Panc1 (cell line): ENCODE measurements around the gene HES2. TPM values are rescaled to one million over a fixed set of nuclear protein-coding genes. Genes with fewer than 3 reads are reported as not detected.
A peak's percentile ranks its signal among the peaks of the same experiment; 100 is the strongest.

Experiments
- ATAC-seq: fragments of 200-7000 bp; cut with Tn5 transposase; 2 replicates; pipeline ENCODE4 v1.9.1; 2020; ENCODE audit warnings: mild to moderate bottlenecking, moderate library complexity
- BruUV-seq: library from RNA; stranded (reverse); fragments of 400-500 nt; replicated peaks from 2 replicates; lab custom pipeline; 2021; lab: Mats Ljungman, UMichigan
- CTCF ChIA-PET: fragments of 300-600 bp; sonication (Branson Sonifier 250); formaldehyde crosslinking; loops from one replicate; lab custom pipeline; 2022; ENCODE audit warnings: antibody characterized with exemption; lab: Charles Lee
- POLR2A ChIA-PET: fragments of 300-600 bp; sonication (Branson Sonifier 250); formaldehyde crosslinking; loops from one replicate; lab custom pipeline; 2022; ENCODE audit warnings: antibody characterized with exemption; lab: Charles Lee
- DNase-seq: peaks from one replicate; pipeline ENCODE4 v3.0.0-alpha.2; 2010; ENCODE audit warnings: low read depth, low spot score
- H3K27ac ChIP-seq: 2 replicates; pipeline ENCODE4 v1.5.1; 2011; ENCODE audit warnings: mild to moderate bottlenecking, low read length, inconsistent platforms
- H3K27me3 ChIP-seq: fragments of 200-500 bp; sonication (Bioruptor generic); 2 replicates; pipeline ENCODE4 v1.6.0; 2014; ENCODE audit warnings: low read length, inconsistent platforms; ENCODE audit not compliant: control insufficient read depth, insufficient read depth
- H3K36me3 ChIP-seq: fragments of 200-500 bp; sonication (Bioruptor generic); 2 replicates; pipeline ENCODE4 v1.5.1; 2014; ENCODE audit warnings: inconsistent platforms, mild to moderate bottlenecking, low read length, moderate library complexity; ENCODE audit not compliant: control insufficient read depth, insufficient read depth
- H3K4me1 ChIP-seq: 2 replicates; pipeline ENCODE4 v1.5.1; 2011; ENCODE audit warnings: inconsistent platforms, mild to moderate bottlenecking, low read length, moderate library complexity; ENCODE audit not compliant: control insufficient read depth, insufficient read depth
- H3K4me3 ChIP-seq, 2 experiments: 2 replicates each; pipeline ENCODE4 v1.5.1; 2011 to 2012; ENCODE audit warnings: low read depth in 2 of 2, low read length in 2 of 2, mild to moderate bottlenecking in 2 of 2, inconsistent platforms in 1 of 2, moderate library complexity in 1 of 2
- H3K9me3 ChIP-seq: fragments of 200-500 bp; sonication (Bioruptor generic); 2 replicates; pipeline ENCODE4 v1.5.1; 2014; ENCODE audit warnings: low read depth, mild to moderate bottlenecking, inconsistent platforms, low read length, moderate library complexity; ENCODE audit not compliant: control insufficient read depth, insufficient read depth
- POLR2AphosphoS5 ChIP-seq: IDR thresholded peaks from 2 replicates; pipeline ENCODE4 v1.6.1; 2012; ENCODE audit warnings: mild to moderate bottlenecking, low read depth, low read length, moderate library complexity
- SIN3A ChIP-seq: IDR thresholded peaks from 2 replicates; pipeline ENCODE4 v1.6.1; 2012; ENCODE audit warnings: low read depth, mild to moderate bottlenecking, low read length, moderate library complexity, borderline replicate concordance; ENCODE audit not compliant: insufficient read depth
- TCF7L2 ChIP-seq: IDR thresholded peaks from 2 replicates; pipeline ENCODE4 v1.6.1; 2011; ENCODE audit warnings: mild to moderate bottlenecking, low read depth, low read length, inconsistent platforms
- in situ Hi-C: cut with HindIII; loops from 2 replicates; pipeline ENCODE4 v1.10.0; 2016; ENCODE audit warnings: low sequenced_read_pairs, low pct_unique_long_range_greater_than_20kb
- intact Hi-C: fragments of 100-400 bp; cut with micrococcal nuclease; formaldehyde crosslinking; loops from one replicate; pipeline ENCODE4 v1.10.0; 2022; ENCODE audit not compliant: unreplicated experiment
- total RNA-seq: library from RNA; stranded (reverse); gene quantifications from one replicate; pipeline ENCODE4 v1.2.1, GENCODE V29; 2021; ENCODE audit not compliant: unreplicated experiment
- TF ChIP-seq, protein P1 (sequence below): fragments of 450-650 bp; IDR thresholded peaks from 2 replicates; pipeline ENCODE4 v1.5.1; 2017; ENCODE audit warnings: mild to moderate bottlenecking
- TF ChIP-seq, protein P2 (sequence below), 2 experiments: IDR thresholded peaks; 2 replicates each; pipeline ENCODE4 v1.6.1; 2011 to 2012; ENCODE audit warnings: low read depth in 2 of 2, control low read depth in 1 of 2, low read length in 1 of 2, mild to moderate bottlenecking in 1 of 2, moderate library complexity in 1 of 2; ENCODE audit not compliant: insufficient read depth in 1 of 2

HES2 gene
- total RNA-seq, 1 experiment from 2014 or later, result 11.1 TPM

DNA sequence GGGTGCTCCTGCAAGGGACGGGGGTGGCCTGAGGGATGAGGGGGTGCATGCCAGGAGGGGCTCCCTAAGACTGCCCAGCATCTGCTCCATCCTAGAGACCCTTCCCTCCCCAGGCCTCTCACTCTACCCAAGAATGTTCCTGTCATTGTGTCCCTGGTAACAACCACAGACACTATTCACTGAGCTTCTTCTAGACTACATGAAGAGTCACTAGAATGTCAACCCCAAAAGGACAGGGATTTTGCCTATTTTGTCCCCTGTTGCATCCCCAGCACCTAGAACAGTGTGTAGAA lies 43.3 kb upstream of the HES2 start:
- POLR2A ChIA-PET, result interaction anchor here (0.6 kb wide), 1 partner anchor 9 kb away, joined by 3 read pairs; no protein-coding TSS in a partner anchor
- TF ChIP-seq POLR2AphosphoS5 (no peak), TCF7L2 (no peak)
- TF ChIP-seq, protein P1, sequence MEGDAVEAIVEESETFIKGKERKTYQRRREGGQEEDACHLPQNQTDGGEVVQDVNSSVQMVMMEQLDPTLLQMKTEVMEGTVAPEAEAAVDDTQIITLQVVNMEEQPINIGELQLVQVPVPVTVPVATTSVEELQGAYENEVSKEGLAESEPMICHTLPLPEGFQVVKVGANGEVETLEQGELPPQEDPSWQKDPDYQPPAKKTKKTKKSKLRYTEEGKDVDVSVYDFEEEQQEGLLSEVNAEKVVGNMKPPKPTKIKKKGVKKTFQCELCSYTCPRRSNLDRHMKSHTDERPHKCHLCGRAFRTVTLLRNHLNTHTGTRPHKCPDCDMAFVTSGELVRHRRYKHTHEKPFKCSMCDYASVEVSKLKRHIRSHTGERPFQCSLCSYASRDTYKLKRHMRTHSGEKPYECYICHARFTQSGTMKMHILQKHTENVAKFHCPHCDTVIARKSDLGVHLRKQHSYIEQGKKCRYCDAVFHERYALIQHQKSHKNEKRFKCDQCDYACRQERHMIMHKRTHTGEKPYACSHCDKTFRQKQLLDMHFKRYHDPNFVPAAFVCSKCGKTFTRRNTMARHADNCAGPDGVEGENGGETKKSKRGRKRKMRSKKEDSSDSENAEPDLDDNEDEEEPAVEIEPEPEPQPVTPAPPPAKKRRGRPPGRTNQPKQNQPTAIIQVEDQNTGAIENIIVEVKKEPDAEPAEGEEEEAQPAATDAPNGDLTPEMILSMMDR, result no peak
- no peak overlapping the region for H3K4me3 ChIP-seq
- H3K9me3 ChIP-seq, result no peaks in the 10 kb centered on the region
- intact Hi-C loops (no loop called here), in situ Hi-C loops (no loop called here)
- CTCF ChIA-PET, result interaction anchor here (0.6 to 1.2 kb wide), 3 partner anchors 9 to 13 kb away, joined by 3 to 5 read pairs (median 4); no protein-coding TSS in a partner anchor
- no peaks in the 10 kb centered on the region for H3K27me3 ChIP-seq
- no peaks in the 10 kb centered on the region for H3K36me3 ChIP-seq
- no TSS peak for BruUV-seq
- DNase-seq (no peak), ATAC-seq (no peak)
- H3K27ac ChIP-seq, result no peak overlapping the region
- H3K4me1 ChIP-seq, result no peaks in the 10 kb centered on the region; the same call in 1 of the 2 replicates

DNA sequence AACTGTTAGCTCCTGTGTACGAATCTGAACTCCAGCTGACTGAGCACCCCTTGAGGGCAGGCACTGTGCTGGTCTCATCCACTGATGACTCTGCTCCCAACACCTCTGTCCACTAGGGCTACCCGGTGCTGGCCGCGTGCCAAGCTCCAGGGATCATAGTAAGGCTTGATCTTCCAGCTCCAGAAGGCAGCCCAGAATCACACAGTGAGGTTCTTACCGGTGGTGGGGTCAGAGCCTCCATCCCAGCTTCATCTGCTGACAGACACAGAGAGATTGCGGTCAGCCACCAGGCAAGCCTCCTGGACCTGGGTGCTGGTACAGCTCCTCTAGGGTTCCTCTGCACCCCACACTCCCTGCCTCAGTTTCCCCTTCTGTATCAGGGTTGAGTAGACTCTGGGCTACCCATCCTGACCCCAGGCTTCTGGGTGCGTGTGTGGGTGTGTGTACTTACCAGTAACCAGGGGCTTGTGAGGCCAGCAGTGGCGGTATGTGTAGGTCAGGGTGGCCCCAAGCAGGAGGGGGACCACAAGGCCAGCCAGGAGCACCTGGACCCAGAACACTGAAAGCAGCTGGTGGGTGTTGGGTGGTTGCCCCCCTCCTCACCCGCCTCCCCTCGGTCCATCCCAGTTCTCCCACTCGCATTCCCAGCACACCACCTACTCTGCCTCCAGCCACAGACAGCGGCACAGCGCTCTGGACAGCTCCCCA lies 42.8 kb upstream of the HES2 start:
- Histone ChIP-seq H3K4me3 (no peak overlapping the region), H3K36me3 (no peaks in the 10 kb centered on the region), H3K9me3 (no peaks in the 10 kb centered on the region), H3K4me1 (no peaks in the 10 kb centered on the region; the same call in 1 of the 2 replicates), H3K27me3 (no peaks in the 10 kb centered on the region), H3K27ac (no peak overlapping the region)
- no peak for TF ChIP-seq TCF7L2
- CTCF ChIA-PET, result interaction anchor here (1.1 to 1.2 kb wide), 2 partner anchors 9 to 14 kb away, joined by 3 to 4 read pairs; no protein-coding TSS in a partner anchor
- DNase-seq, result no peak
- in situ Hi-C loops, result no loop called here
- BruUV-seq, result no TSS peak
- POLR2A ChIA-PET, result interaction anchor here (0.6 kb wide), 1 partner anchor 10 kb away, joined by 3 read pairs; no protein-coding TSS in a partner anchor
- ATAC-seq, result 0 out of 2 replicates have a peak, but pooled peaks have one; percentile 17
- intact Hi-C loops, result no loop called here

DNA sequence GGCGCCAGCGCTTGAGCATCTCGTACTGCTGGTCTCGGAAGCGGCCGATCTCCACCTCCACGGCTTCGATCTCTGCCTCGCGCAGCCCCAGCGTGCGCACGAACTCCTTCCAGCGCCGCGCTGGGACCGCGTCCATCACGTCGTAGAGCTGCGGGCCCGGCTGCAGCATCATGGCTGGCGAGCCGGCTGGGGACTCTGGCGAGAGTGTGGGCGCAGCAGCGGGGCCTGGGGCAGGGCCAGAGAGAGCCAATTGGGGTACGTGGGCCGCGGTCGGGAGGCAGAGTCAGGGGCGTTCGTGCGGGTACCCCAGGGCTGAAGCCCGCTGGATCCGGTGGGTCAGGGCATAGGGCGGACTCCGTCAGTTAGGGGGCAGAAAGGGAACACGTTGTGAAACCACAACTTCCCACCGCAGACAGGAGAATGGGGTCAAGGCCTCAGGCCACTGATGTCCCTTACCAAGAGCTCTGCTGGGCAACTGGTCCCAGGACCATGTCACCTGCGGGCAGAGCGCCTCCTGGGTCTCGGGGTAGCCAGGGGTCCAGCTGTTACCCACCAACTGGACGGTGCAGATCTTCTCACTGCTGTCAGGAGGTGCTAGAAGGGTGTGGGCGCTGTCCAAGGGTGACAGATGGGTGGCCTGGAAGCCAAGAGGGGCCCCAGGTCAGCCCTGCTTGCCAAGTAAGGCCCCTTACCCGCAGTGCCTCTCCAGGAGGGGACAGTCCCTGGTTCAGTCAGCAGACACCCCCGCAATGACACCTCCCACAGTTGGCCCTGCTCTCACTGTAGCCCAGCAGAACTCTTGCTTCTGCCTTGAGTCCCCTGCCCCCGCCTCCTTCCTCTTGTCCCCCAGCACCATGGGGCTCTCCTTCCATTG lies 42.1 kb upstream of the HES2 start:
- CTCF ChIA-PET, result no interaction called here
- ATAC-seq, result no peak
- BruUV-seq, result no TSS peak

More for the DNA sequence above, 42.1 kb upstream of the HES2 start:
- no peaks in the 10 kb centered on the region for H3K36me3 ChIP-seq
- H3K27ac ChIP-seq, result no peak overlapping the region
- no peaks in the 10 kb centered on the region; the same call in 1 of the 2 replicates for H3K4me1 ChIP-seq
- H3K27me3 ChIP-seq, result no peaks in the 10 kb centered on the region
- H3K9me3 ChIP-seq, result no peaks in the 10 kb centered on the region
- POLR2A ChIA-PET, result no interaction called here
- in situ Hi-C loops, result no loop called here
- no peak for TF ChIP-seq TCF7L2
- TF ChIP-seq, protein P1, result no peak
- TF ChIP-seq, protein P2, sequence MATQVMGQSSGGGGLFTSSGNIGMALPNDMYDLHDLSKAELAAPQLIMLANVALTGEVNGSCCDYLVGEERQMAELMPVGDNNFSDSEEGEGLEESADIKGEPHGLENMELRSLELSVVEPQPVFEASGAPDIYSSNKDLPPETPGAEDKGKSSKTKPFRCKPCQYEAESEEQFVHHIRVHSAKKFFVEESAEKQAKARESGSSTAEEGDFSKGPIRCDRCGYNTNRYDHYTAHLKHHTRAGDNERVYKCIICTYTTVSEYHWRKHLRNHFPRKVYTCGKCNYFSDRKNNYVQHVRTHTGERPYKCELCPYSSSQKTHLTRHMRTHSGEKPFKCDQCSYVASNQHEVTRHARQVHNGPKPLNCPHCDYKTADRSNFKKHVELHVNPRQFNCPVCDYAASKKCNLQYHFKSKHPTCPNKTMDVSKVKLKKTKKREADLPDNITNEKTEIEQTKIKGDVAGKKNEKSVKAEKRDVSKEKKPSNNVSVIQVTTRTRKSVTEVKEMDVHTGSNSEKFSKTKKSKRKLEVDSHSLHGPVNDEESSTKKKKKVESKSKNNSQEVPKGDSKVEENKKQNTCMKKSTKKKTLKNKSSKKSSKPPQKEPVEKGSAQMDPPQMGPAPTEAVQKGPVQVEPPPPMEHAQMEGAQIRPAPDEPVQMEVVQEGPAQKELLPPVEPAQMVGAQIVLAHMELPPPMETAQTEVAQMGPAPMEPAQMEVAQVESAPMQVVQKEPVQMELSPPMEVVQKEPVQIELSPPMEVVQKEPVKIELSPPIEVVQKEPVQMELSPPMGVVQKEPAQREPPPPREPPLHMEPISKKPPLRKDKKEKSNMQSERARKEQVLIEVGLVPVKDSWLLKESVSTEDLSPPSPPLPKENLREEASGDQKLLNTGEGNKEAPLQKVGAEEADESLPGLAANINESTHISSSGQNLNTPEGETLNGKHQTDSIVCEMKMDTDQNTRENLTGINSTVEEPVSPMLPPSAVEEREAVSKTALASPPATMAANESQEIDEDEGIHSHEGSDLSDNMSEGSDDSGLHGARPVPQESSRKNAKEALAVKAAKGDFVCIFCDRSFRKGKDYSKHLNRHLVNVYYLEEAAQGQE (IDR thresholded peaks at IDR 0.05; ENCODE audit: insufficient read depth in 1 of 2, low read depth in 2 of 2, low read length in 1 of 2), result no peak
- no peak for TF ChIP-seq POLR2AphosphoS5
- TF ChIP-seq SIN3A, result no peak
- intact Hi-C loops, result no loop called here
- no peak for DNase-seq
- no peak overlapping the region for H3K4me3 ChIP-seq
